ENCODE results near the gene ZNF345.
A peak's percentile ranks its signal among the peaks of the same experiment; 100 is the strongest.

GRCh38 chr19:36850559-36851442, at the start of gene ZNF345:
- TF ChIP-seq TAF1 (IDR thresholded peaks at IDR 0.05; ENCODE audit: borderline replicate concordance, low read depth, low read length) (no peak), POLR2AphosphoS5 (IDR thresholded peaks at IDR 0.05; ENCODE audit: low read depth, low read length) (peak; percentile 79), POLR2A (IDR thresholded peaks at IDR 0.05; ENCODE audit: low read depth, low read length) (peak; percentile 74)

All from GM12892 (cell line).